Lower leg skin (tissue), 3 donors: ENCODE data around the gene PLAC1.

ENCODE experiments used
- POLR2A ChIP-seq, 2 donors: fragments of 450-650 bp; IDR thresholded peaks; one replicate each; pipeline ENCODE4 v1.6.1; 2016 to 2017; ENCODE audit warnings: antibody characterized with exemption in 2 of 2, mild to moderate bottlenecking in 1 of 2, moderate library complexity in 1 of 2
- TF ChIP-seq, protein P1 (sequence below), 3 donors: fragments of 450-650 bp; IDR thresholded peaks; one replicate each; pipeline ENCODE4 v1.5.1; 2016; ENCODE audit warnings: antibody characterized with exemption in 3 of 3, mild to moderate bottlenecking in 3 of 3, moderate library complexity in 2 of 3

DNA sequence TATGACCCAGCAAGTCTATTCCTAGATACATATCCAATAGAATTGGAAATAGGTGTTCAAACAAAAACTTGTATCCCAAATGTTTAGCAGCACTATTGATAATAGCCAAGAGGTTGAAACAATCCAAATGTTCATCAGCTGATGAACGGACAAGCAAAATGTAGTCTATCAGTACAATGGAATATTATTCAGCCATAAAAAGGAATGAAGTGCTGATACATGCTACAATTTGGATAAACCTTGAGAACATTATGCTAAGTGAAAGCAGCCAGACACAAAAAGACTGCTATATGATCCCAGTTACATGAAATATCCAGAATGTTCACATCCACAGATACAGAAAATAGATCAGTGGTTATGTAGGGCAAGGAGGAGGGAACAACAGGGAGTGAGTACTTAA, 50.1 kb downstream of the PLAC1 start:
- TF ChIP-seq, protein P1, sequence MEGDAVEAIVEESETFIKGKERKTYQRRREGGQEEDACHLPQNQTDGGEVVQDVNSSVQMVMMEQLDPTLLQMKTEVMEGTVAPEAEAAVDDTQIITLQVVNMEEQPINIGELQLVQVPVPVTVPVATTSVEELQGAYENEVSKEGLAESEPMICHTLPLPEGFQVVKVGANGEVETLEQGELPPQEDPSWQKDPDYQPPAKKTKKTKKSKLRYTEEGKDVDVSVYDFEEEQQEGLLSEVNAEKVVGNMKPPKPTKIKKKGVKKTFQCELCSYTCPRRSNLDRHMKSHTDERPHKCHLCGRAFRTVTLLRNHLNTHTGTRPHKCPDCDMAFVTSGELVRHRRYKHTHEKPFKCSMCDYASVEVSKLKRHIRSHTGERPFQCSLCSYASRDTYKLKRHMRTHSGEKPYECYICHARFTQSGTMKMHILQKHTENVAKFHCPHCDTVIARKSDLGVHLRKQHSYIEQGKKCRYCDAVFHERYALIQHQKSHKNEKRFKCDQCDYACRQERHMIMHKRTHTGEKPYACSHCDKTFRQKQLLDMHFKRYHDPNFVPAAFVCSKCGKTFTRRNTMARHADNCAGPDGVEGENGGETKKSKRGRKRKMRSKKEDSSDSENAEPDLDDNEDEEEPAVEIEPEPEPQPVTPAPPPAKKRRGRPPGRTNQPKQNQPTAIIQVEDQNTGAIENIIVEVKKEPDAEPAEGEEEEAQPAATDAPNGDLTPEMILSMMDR (IDR thresholded peaks at IDR 0.05): no peak
- TF ChIP-seq POLR2A (IDR thresholded peaks at IDR 0.05): no peak
